CD4-positive, alpha-beta T cell treated with Interleukin-15 for 1 hour (primary cell): Measurements from ENCODE around the gene LOXL4.
"Not testable (repeated sequence)": the region's sequence is repeated elsewhere in the genome, so short reads cannot be mapped to it uniquely, and the experiment has no call there.

Experiments
- DNase-seq: peaks from one replicate; pipeline ENCODE4 v3.0.0-alpha.2; 2020

LOXL4 gene

DNA sequence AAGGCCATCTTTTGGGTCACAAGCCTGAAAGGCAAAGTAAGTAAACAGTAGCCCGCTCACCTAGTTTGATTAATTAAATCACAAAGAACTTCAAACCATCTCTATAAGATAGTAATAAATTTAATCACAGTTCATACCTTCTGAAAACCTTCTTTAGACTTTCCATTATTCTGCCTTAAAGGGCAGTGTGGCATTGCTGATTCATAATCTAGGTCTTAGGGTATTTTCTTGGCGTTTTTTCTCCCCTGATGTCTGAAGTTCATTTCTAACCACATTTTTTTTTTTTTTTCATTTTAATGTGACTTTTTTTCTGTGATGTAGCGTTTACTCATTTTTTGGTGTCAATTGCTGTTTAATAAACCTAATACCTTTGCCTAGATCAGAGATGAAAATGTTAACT lies 27.5 kb downstream of the LOXL4 start:
- DNase-seq = no peak

DNA sequence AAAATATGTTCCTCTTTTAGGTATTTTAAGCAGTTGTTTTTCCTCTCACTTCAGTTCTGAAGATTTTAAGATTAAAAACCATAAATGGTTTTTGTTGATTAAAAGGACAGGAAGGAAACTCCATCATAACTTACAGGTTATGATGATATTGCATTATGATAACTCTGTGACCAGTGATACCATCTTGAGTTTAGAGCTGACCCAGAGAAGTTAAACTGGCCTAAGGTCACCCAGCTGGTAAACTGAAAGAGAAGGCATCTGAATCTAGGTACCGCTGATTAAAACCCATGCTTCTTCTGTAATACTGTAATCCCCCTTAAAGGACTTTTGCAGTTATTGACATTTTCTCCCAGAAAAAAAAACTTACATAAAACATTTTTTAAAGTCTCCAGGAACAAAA lies 29.6 kb downstream of the LOXL4 start:
- no peak for DNase-seq

DNA sequence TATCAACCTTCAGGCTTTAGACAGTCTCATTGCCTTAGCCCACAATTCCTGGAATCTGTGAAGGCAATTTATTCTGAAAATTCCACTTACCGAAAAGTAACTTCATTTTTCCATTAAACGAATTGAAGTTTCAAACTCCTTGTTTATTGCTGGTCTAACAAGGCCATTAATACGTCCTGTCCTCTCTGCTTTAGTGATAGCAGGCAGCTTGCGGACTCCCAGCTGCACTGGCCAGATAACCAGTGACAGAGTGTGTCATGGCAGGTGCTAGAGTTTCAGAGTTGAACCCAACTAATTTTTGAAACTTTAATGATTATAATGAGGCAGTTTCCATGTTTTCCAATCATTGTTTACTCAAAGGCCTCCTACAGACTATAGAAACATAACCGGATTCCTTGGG lies 31.1 kb downstream of the LOXL4 start:
- DNase-seq = no peak

DNA sequence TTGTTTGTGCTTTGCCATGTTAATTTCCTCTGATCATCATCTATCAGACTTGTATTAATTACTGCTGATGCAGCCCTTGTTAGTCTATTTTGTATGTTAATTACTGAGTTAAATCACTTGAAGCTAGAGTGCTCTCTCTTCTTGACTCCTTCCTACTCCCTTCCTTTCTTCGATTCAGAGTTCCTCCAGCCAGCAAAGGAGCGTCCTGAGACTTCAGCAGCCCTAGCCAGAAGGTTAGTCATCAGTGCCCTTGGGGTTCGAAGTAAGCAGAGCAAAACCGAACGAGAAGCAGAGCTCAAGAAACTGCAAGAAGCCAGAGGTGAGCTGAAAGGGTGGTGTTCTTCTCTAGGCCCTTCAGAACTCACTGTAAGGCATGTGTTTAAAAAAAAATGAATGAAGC lies 32.1 kb downstream of the LOXL4 start:
- DNase-seq = no peak

DNA sequence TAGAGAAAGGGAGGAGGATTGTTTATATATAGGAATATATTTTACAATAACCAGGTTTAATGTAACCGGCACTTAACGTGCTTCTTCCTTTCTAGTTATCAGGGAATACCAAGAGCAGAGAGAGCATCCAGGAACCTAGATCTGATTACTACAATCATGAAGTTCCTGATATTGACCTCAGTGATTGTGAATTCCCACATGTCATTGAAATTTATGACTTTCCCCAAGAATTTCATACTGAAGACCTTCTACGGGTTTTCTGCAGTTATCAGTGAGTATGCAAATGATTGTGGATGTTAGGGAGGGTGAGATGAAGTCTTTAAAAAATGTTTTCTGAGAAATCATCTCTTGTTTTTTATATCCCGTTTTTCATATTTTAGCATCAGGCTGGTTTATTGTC lies 36.6 kb downstream of the LOXL4 start:
- DNase-seq = no peak

DNA sequence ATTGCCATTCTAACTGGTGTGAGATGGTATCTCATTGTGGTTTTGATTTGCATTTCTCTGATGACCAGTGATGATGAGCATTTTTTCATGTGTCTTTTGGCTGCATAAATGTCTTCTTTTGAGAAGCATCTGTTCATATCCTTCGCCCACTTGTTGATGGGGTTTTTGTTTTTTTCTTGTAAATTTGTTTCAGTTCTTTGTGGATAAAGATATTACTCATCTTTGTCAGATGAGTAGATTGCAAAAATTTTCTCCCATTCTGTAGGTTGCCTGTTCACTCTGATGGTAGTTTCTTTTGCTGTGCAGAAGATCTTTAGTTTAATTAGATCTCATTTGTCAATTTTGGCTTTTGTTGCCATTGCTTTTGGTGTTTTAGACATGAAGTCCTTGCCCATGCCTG lies 39.7 kb downstream of the LOXL4 start:
- DNase-seq = not testable (repeated sequence)

DNA sequence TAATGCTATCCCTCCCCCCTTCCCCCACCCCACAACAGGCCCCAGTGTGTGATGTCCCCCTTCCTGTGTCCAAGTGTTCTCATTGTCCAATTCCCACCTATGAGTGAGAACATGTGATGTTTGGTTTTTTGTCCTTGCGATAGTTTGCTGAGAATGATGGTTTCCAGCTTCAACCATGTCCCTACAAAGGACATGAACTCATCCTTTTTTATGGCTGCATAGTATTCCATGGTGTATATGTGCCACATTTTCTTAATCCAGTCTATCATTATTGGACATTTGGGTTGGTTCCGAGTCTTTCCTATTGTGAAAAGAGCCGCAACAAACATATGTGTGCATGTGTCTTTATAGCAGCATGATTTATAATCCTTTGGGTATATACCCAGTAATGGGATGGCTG lies 40.3 kb downstream of the LOXL4 start:
- DNase-seq = not testable (repeated sequence)

DNA sequence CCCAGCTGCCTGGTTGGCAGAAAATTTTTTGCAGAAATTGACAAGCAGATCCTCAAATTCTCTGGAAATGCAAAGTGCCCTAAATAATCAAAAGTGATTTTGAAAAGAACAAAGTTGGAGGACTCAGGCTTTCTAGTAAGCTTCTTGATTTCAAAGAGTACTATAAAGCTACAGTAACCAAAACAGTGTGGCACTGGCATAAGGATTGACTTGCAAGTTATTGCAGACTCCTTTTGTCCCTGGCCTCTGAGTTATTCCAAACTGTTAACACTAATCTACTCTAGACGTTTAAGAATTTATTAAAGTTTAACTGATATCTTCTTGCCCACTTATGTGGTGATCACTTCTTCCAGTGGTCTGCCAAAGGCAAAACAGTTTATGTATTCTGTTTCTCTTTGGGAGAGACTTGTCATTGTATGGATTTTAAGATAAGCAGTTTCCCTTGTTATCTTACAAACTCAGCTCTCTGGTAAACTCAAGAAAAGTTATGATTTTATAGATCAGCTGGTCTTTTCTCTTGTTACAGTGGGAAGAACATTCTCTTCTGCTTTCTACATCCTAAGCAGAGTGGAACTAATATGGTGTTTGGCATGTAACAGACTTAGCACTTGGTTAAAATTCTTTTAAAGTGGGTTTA lies 41.4 kb downstream of the LOXL4 start:
- no peak for DNase-seq

DNA sequence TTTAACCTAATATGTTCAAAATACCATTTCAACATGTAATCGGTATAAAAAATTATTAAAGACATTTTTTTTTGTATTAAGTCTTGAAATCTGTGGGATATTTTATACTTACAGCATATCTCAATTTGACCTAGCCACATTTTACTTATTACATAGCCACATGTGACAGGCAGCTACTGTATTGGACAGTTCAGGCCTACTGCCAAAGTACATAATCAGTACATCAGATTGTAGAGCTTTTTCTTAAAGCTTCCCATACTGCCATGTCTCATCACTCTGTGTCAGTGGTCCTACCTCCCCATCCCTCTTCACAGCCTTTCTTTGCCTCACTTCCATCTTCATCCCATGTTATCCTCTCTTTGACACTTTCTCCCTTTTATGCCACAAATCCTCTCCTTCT lies 43.0 kb downstream of the LOXL4 start:
- no peak for DNase-seq

DNA sequence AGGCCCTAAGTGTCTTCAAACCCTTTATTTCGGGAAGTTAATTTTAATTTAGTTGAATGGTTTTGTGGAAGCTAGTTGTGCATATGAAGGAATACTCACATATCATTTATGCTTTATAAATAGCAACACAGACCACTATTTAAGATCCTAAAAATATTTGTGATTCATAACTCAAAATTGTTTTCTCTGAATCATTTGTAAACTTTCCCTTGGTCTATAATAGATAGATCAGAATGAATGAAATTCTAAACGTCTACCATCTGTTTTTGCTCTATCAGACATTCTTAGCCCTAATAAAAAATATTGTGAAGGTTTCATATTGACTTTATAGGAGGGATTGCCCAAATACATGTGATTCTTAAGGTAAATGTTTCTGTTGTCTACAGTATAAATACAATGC lies 43.5 kb downstream of the LOXL4 start:
- no peak for DNase-seq

DNA sequence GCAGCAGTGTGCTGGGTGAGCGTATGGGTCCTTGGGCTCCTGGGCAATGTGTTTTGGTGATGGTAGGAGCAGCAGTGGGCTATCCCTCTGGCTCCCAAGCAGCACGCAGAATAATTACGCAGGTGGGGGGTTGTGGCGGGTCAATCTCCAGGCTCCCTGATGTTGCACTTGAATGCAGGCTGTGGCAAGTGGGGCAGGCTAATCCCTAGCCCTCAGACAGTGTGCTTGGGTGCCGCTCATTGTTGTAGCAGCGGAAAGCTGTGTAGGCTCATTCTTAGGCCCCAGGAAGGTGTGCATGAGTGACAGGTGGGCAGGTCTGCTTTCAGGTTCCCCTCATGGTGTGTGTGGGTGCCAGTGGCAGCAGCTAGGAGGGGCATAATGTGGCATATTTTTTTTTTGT lies 44.1 kb downstream of the LOXL4 start:
- DNase-seq = no peak

DNA sequence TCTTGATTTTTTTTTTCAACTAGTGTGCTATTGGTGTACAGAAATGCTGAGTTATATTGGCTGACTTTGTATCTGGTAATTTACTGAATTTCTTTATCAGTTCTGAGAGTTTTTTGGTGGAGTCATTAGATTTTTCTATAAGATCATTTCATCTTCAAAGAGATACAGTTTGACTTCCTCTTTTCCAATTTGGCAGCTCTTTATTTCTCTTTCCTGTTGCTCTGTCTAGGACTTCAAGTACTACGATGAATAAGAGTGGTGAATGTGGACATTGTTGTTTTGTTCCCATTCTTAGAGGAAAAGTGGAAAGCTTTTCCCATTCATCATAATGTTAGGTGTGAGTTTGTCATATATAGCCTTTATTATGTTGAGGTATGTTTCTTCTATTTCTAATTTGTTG lies 50.2 kb downstream of the LOXL4 start:
- no peak for DNase-seq

DNA sequence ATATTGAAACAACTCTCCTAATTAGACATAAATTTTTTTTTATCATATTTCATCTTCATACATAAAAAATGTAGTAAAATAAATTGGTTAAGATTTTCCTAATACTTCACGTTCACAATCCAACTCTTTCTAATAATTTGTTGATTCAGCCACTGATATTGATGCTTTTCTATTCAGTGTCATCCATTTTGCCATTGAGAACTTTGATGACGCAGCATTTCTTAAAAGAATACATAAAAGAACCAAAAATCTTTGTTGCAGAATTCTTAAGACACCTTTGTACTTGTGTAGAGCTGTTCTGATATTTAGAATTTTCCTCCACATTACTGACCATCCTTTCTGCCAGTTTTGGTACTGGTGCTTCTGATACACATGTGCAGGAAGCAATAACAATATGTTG lies 52.6 kb downstream of the LOXL4 start:
- no peak for DNase-seq

DNA sequence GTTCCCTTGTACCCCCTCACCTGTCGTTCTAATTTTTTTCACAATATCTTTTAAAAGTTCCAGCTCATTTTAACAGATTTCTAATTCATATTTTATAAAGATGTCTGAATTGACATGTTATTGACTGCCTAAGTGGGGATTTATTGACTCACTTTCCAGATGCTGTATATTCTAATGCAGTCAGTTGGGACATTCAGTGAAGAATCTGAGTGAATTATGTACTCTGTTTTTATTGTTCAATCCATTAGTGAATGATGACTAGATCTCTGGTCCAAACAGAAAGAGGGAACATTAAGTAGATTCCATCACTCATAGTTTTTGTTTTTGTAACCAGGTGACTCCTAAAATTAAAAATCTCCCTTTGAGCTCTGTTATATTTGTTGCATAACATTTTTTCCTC lies 54.3 kb downstream of the LOXL4 start:
- no peak for DNase-seq

DNA sequence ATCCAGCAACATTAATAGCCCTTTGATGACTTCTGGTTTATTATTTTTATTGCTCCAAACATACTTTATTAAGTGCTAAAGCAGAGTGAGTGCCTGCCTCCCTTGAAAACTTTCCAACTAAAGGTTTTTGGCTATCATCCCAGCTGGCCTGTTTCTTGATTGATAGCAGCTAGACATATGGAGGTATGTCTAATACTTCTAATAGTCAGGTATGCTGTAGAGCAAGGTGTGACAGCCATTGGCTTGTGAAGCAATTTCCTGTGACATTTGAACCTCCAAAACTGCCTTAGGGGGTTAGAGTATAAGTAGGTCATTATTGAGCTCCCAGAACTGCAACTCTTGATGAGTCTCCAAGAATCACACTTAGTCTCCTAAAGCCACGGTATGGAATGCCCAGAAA lies 55.8 kb downstream of the LOXL4 start:
- DNase-seq = no peak

DNA sequence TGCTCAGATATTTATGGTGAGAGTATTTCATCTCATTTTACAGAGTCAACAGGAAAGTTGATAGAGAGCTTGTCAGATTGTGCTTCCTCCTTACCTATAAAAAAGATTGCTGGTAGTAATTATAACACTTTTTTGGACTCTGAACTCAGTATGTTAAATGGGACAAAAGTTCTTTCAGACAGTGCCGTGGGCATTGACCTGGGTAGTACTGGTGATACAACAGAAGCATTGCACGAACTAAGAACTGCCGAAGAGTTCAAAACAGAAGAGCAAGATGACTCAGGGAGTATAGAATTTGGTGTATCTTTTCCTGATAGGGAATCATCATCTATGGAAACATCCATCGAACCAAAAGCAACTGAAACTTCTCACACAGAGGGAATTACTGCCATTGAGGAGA lies 58.6 kb downstream of the LOXL4 start:
- DNase-seq = no peak

DNA sequence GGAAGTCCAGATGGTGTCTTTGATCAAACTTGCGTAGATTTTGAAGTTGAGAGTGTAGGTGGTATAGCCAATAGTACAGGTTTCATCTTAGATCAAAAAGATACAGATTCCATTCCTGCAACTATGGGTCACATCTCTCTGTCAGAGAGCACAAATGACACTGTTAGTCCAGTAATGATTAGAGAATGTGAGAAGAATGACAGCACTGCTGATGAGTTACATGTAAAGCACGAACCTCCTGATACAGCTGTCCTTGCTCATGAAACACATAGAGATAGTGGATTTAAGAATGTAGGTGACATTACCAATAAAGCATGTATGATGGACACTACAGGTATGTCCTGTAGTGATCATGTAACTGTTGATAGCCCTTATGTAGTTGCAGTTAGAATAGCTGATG lies 59.1 kb downstream of the LOXL4 start:
- DNase-seq = no peak

DNA sequence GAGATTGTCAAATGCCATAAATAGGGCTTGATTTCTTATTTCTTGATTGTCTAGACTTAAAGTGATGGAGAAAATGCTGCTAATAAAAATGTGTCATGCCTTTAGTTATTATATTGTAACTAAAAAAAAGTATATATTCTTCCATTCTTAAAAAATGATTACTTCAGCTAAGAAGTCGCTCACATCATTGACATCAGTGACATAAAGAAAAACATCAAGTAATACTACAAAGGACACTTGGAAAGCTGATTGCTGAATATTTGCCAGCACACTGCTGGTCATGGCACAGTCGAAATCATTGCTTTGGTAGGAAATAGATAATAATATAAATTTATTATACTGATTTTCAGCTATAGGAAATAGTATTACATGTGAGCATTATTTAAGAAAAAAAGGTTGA lies 62.6 kb downstream of the LOXL4 start:
- DNase-seq = no peak

DNA sequence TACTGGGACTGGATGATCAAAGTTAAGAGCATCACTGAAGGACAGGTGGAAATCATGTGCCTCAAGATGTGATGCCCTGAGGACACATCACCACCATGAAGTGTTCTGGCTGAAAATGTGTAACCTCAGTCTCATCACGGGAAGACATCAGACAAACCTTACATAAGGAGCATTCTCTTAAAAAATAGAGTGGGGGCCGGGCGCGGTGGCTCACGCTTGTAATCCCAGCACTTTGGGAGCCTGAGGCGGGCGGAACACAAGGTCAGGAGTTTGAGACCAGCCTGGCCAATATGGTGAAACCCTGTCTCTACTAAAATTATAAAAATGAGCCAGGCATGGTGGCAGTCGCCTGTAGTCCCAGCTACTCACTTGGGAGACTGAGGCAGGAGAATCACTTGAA lies 65.6 kb downstream of the LOXL4 start:
- DNase-seq = no peak

DNA sequence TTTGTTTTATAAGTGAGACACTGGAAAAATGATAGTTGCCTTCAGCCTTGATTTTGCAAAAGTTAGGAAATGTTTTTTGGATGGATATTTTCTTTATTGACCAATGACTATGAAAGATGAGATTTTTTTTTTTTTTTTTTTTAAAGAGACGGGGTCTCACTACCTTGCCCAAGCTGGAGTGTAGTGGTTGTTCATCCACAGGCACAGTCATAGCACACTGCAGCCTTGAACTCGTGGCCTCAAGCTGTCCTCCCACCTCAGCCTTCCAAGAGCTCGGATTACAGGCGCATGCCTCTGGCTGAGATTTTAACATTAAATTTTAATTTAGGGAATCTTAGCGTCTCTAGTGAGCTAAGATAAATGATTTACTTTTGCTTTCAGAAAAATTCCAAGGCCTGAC lies 66.2 kb downstream of the LOXL4 start:
- DNase-seq = no peak
